CD14-positive monocyte (primary cell): ENCODE data around the gene KRTAP1-1. TPM values are rescaled to one million over a fixed set of nuclear protein-coding genes. Genes with fewer than 3 reads are reported as not detected.
"Not testable (repeated sequence)": the region's sequence is repeated elsewhere in the genome, so short reads cannot be mapped to it uniquely, and the experiment has no call there.

Experiments
- DNase-seq, 3 donors: peaks; one replicate each; pipeline ENCODE4 v3.0.0-alpha.2; 2011 to 2022
- H2AFZ ChIP-seq: 2 replicates; pipeline ENCODE4 v1.6.0; 2012; ENCODE audit warnings: mild to moderate bottlenecking, low read depth, low read length, inconsistent platforms; ENCODE audit not compliant: insufficient read depth, poor library complexity, severe bottlenecking
- H3K27ac ChIP-seq, 2 donors: 1 replicate in 1 of 2; 2 replicates in 1 of 2; pipeline ENCODE4 v1.5.1; 2012 to 2013; ENCODE audit warnings: low read length in 2 of 2, control low read depth in 1 of 2, inconsistent platforms in 1 of 2, low read depth in 1 of 2, mild to moderate bottlenecking in 1 of 2
- H3K27me3 ChIP-seq, 2 donors: one replicate each; pipeline versions ENCODE4 v1.6.0 to v1.6.1; 2011 to 2013; ENCODE audit warnings: low read length in 2 of 2; ENCODE audit not compliant: control insufficient read depth in 2 of 2, insufficient read depth in 2 of 2
- H3K36me3 ChIP-seq, 2 donors: replicated peaks in 1 of 2; 1 replicate in 1 of 2; 2 replicates in 1 of 2; pipeline versions ENCODE4 v1.5.1 to v1.6.1; 2012 to 2013; ENCODE audit warnings: low read length in 2 of 2, control low read depth in 1 of 2, inconsistent platforms in 1 of 2, mild to moderate bottlenecking in 1 of 2; ENCODE audit not compliant: insufficient read depth in 2 of 2, control insufficient read depth in 1 of 2
- H3K4me1 ChIP-seq, 2 donors: 1 replicate in 1 of 2; 2 replicates in 1 of 2; pipeline versions ENCODE4 v1.5.1 to v1.6.1; 2012 to 2013; ENCODE audit warnings: low read length in 2 of 2, control low read depth in 1 of 2, inconsistent platforms in 1 of 2, mild to moderate bottlenecking in 1 of 2, moderate library complexity in 1 of 2; ENCODE audit not compliant: insufficient read depth in 2 of 2, control insufficient read depth in 1 of 2
- H3K4me2 ChIP-seq: replicated peaks from 2 replicates; pipeline ENCODE3; 2012; ENCODE audit warnings: low read length, moderate library complexity, mild to moderate bottlenecking; ENCODE audit not compliant: poor library complexity, severe bottlenecking; ENCODE audit errors: extremely low read depth
- H3K4me3 ChIP-seq, 3 experiments: fragments of 200-600 bp in 1 of 3; sonication (generic) in 1 of 3; replicated peaks in 1 of 3; 1 replicate in 2 of 3; 2 replicates in 1 of 3; pipeline ENCODE4 v1.5.1; 2011 to 2013; ENCODE audit warnings: low read length in 3 of 3, mild to moderate bottlenecking in 3 of 3, control low read depth in 2 of 3, low read depth in 2 of 3, inconsistent platforms in 1 of 3, moderate library complexity in 1 of 3
- H3K79me2 ChIP-seq: 2 replicates; pipeline ENCODE4 v1.6.0; 2012; ENCODE audit warnings: mild to moderate bottlenecking, control low read depth, inconsistent platforms, low read length, moderate library complexity; ENCODE audit not compliant: insufficient read depth
- H3K9ac ChIP-seq: 2 replicates; pipeline ENCODE4 v1.6.0; 2017; ENCODE audit warnings: low read length, mild to moderate bottlenecking; ENCODE audit not compliant: insufficient read depth, poor library complexity, severe bottlenecking
- H3K9me3 ChIP-seq, 2 donors: replicated peaks in 1 of 2; 1 replicate in 1 of 2; 2 replicates in 1 of 2; pipeline versions ENCODE4 v1.5.1 to v1.6.1; 2012 to 2013; ENCODE audit warnings: low read length in 2 of 2, control low read depth in 1 of 2; ENCODE audit not compliant: control insufficient read depth in 1 of 2, insufficient read depth in 1 of 2
- H4K20me1 ChIP-seq: 2 replicates; pipeline ENCODE4 v1.6.0; 2012; ENCODE audit warnings: mild to moderate bottlenecking, low read length, control low read depth, moderate library complexity; ENCODE audit not compliant: insufficient read depth
- H3K27ac Mint-ChIP-seq, 7 donors: one replicate each; pipeline ENCODE4 v1.8.0; 2020; ENCODE audit warnings: mild to moderate bottlenecking in 7 of 7, mixed read lengths in 7 of 7, moderate library complexity in 6 of 7, inconsistent platforms in 2 of 7
- H3K27me3 Mint-ChIP-seq, 3 donors: one replicate each; pipeline ENCODE4 v1.8.0; 2021 to 2022; ENCODE audit warnings: low read depth in 3 of 3, mild to moderate bottlenecking in 3 of 3, mixed read lengths in 3 of 3, moderate library complexity in 3 of 3, inconsistent platforms in 1 of 3
- H3K36me3 Mint-ChIP-seq, 2 donors: one replicate each; pipeline ENCODE4 v1.8.0; 2020; ENCODE audit warnings: mixed read lengths in 2 of 2, inconsistent platforms in 1 of 2, mild to moderate bottlenecking in 1 of 2
- H3K4me1 Mint-ChIP-seq: one replicate; pipeline ENCODE4 v1.8.0; 2020; ENCODE audit warnings: mild to moderate bottlenecking, mixed read lengths
- H3K4me3 Mint-ChIP-seq, 2 donors: one replicate each; pipeline ENCODE4 v1.8.0; 2020; ENCODE audit warnings: mild to moderate bottlenecking in 2 of 2, mixed read lengths in 2 of 2, moderate library complexity in 1 of 2
- H3K9me3 Mint-ChIP-seq, 7 donors: one replicate each; pipeline ENCODE4 v1.8.0; 2020 to 2022; ENCODE audit warnings: mixed read lengths in 7 of 7, mild to moderate bottlenecking in 6 of 7, moderate library complexity in 6 of 7, inconsistent platforms in 2 of 7
- CTCF ChIP-seq: fragments of 200-600 bp; IDR thresholded peaks from one replicate; pipeline ENCODE4 v1.8.0; 2022; ENCODE audit warnings: antibody characterized with exemption, mild to moderate bottlenecking
- WGBS: methylation state at CpG from one replicate; pipeline ENCODE4 v1.1.5; 2013; ENCODE audit warnings: missing lambda C conversion rate; ENCODE audit not compliant: insufficient coverage; 5-methylcytosine and 5-hydroxymethylcytosine counted together
- intact Hi-C, 2 donors: fragments of 100-400 bp; cut with micrococcal nuclease; formaldehyde crosslinking; loops; one replicate each; pipeline versions ENCODE4 v1.15.0 to v1.15.1; 2023
- polyA plus RNA-seq, 3 donors: library from polyadenylated mRNA; depleted of rRNA in 1 of 3; unstranded in 2 of 3; stranded (reverse) in 1 of 3; fragments of 300-500 nt in 2 of 3; fragments of >200 nt in 1 of 3; fragmentation: Illumina TruSeq in 2 of 3; gene quantifications; 1 replicate in 2 of 3; 2 replicates in 1 of 3; pipeline ENCODE4 v1.2.3, GENCODE V29; 2012 to 2021

KRTAP1-1 gene
- polyA plus RNA-seq, 3 donors = not detected

DNA sequence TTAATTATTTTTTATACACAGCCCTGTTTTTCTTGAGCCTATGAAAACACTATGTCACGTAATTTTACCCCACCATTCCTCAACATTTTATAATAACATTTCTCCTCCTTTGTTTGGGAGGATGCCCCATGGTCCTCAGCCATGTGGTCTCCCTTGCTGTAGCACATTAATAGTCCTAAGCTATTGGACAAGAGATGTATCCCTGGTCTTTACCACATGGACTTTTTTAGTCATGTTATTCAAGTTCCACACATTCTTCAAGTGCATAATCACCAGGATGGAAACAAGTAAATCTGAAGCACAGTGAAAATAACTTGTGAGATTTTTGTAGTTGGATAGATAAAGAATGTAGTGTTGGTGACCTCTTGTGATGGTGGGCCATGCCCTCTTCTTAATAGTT is 20.7 kb upstream of the KRTAP1-1 start:
- Mint-ChIP-seq H3K4me3 (no peak overlapping the region), H3K27me3 (peaks cover 13 to 30% (median 20%) of the 10 kb centered on the region in 3 donors), H3K4me1 (no peaks in the 10 kb centered on the region), H3K36me3 (peaks cover 0 to 2% of the 10 kb centered on the region in 2 donors), H3K27ac (no peak overlapping the region), H3K9me3 (peaks cover 0 to 9% (median 2%) of the 10 kb centered on the region in 7 donors)
- H3K4me1 ChIP-seq = no peaks in the 10 kb centered on the region
- intact Hi-C loops = no loop called here
- no peaks in the 10 kb centered on the region for H4K20me1 ChIP-seq
- H2AFZ ChIP-seq = no peak overlapping the region
- H3K27me3 ChIP-seq = peaks cover 19 to 28% of the 10 kb centered on the region in 2 donors
- H3K4me3 ChIP-seq = no peak overlapping the region
- TF ChIP-seq CTCF = no peak
- no peaks in the 10 kb centered on the region for H3K9me3 ChIP-seq
- no peaks in the 10 kb centered on the region for H3K36me3 ChIP-seq
- H3K9ac ChIP-seq = no peak overlapping the region
- WGBS = 100% methylated on average over 1 of the region's 1 CpG
- H3K27ac ChIP-seq = no peak overlapping the region
- no peaks in the 10 kb centered on the region for H3K79me2 ChIP-seq
- DNase-seq = no peak
- H3K4me2 ChIP-seq = no peak overlapping the region

- H2AFZ ChIP-seq = no peak within 1 kb of the TSS
- 100% methylated on average over 2 of the region's 6 CpGs for WGBS
- peaks cover 13 to 33% (median 20%) of the 10 kb centered on the region in 3 donors for H3K27me3 Mint-ChIP-seq
Observed at GRCh38 chr17:41060052-41060604, 18.9 kb upstream of the KRTAP1-1 start, which contains the start of gene KRTAP2-3. Gene KRTAP2-3 (minus strand): TSS chr17:41060114. CDS start chr17:41060050, 64 bp downstream.

GRCh38 chr17:41059276-41060051 is 18.2 kb upstream of the KRTAP1-1 start:
- H2AFZ ChIP-seq, H3K4me3 ChIP-seq, H3K9me3 ChIP-seq, H3K79me2 ChIP-seq, H3K9me3 Mint-ChIP-seq, DNase-seq, H4K20me1 ChIP-seq, H3K36me3 ChIP-seq, H3K36me3 Mint-ChIP-seq, H3K27ac ChIP-seq, H3K4me2 ChIP-seq, H3K9ac ChIP-seq, intact Hi-C loops, H3K4me1 ChIP-seq, H3K4me1 Mint-ChIP-seq: not testable (repeated sequence)
- 76% methylated on average over 5 of the region's 31 CpGs for WGBS
- Mint-ChIP-seq H3K27ac (peak overlapping the region in 1 of 7 donors; percentile 64), H3K27me3 (peaks cover 13 to 33% (median 20%) of the 10 kb centered on the region in 3 donors), H3K4me3 (peak overlapping the region in 1 of 2 donors; percentile 15)
- peaks cover 19 to 28% of the 10 kb centered on the region in 2 donors for H3K27me3 ChIP-seq

More at GRCh38 chr17:41060052-41060604, 18.9 kb upstream of the KRTAP1-1 start, which contains the start of gene KRTAP2-3:
- no peaks in the 10 kb centered on the region for H3K4me1 Mint-ChIP-seq
- Histone ChIP-seq H3K4me3 (no peak within 1 kb of the TSS), H3K36me3 (no peaks in the 10 kb centered on the region), H3K4me2 (no peak within 1 kb of the TSS), H3K79me2 (no peaks in the 10 kb centered on the region), H3K4me1 (no peaks in the 10 kb centered on the region), H3K9me3 (no peaks in the 10 kb centered on the region), H4K20me1 (no peaks in the 10 kb centered on the region), H3K9ac (no peak within 1 kb of the TSS), H3K27me3 (peaks cover 19 to 28% of the 10 kb centered on the region in 2 donors), H3K27ac (no peak within 1 kb of the TSS)
- no peak for DNase-seq
- intact Hi-C loops = no loop called here
- peak within 1 kb of the TSS in 1 of 7 donors; percentile 64 for H3K27ac Mint-ChIP-seq
- H3K4me3 Mint-ChIP-seq = peak within 1 kb of the TSS in 1 of 2 donors; percentile 32
- peaks cover 0 to 9% (median 2%) of the 10 kb centered on the region in 7 donors for H3K9me3 Mint-ChIP-seq
- no peak for TF ChIP-seq CTCF
- H3K36me3 Mint-ChIP-seq = peaks cover 0 to 2% of the 10 kb centered on the region in 2 donors
